GM18526 (cell line): ENCODE measurements around the gene BRDT.

Source experiments
- POLR2A ChIP-seq: IDR thresholded peaks from 3 replicates; pipeline ENCODE4 v1.6.1; 2011; ENCODE audit not compliant: insufficient read length; ENCODE audit errors: extremely low read depth

Gene BRDT

DNA sequence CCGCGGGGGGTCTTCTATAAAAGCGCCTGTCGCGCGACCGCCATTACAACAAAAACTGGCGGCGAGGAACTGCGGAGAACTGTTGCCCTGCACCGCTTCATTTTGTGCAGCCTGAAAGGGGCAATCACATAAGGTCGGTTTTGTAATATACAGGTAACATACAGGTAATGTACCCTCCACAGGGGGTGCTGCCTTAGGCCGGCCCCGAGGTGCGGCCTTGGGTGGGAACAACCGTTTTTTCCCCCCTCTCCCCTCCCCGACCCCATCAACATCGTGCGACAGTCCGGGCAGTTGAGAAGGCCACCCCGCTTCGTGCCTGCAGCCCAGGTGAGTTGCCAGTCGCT lies at the start of gene BRDT:
Gene BRDT (plus strand): TSS at position 46 of the 344 bp plus-strand sequence. CDS start 13,354 bp downstream, outside the sequence.
- TF ChIP-seq POLR2A = no peak

- no peak for TF ChIP-seq POLR2A
Measured at GRCh38 chr1:91900562-91900961, 48.6 kb upstream of the BRDT start.

DNA sequence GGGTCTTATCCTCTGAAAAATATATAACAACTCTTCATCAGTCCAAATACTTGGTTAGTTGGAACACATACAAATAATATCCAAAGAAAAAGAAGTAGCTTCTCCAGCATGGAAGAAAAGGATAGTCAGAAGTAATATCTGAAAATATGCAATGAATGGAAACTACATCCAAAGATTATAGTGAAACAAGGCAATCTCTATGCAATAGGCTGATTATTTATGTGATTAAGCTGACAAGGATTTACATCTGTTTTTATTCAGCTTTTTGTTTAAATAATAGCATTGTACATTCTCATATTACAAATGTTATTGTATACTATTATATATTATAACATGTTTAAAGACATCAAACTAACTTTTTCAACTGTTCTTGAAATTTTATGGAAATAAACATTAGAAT lies 48.0 kb upstream of the BRDT start:
- no peak for TF ChIP-seq POLR2A

- TF ChIP-seq POLR2A = no peak
Measured at GRCh38 chr1:91912266-91912665, 36.9 kb upstream of the BRDT start.

DNA sequence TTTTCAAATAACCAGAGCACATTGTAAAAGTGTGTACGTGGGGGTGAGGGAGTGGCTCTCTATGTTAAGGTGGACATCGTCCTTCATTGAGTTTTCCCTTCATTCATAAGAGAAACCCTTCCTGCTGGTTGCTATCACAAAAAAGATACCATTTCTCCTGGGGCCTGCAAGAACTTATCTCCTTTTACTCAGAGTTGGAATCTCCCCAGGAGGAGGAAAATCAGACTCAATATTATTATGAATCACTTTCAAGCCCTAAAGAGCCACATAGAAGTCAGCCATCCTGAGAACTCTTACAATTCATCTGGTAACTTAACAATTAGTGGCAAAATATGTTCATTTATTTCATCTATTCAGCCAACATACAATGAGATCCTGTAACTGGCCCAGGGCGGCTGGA lies 36.2 kb upstream of the BRDT start:
- no peak for TF ChIP-seq POLR2A

GRCh38 chr1:91916046-91916445 lies 33.2 kb upstream of the BRDT start:
- TF ChIP-seq POLR2A = no peak

DNA sequence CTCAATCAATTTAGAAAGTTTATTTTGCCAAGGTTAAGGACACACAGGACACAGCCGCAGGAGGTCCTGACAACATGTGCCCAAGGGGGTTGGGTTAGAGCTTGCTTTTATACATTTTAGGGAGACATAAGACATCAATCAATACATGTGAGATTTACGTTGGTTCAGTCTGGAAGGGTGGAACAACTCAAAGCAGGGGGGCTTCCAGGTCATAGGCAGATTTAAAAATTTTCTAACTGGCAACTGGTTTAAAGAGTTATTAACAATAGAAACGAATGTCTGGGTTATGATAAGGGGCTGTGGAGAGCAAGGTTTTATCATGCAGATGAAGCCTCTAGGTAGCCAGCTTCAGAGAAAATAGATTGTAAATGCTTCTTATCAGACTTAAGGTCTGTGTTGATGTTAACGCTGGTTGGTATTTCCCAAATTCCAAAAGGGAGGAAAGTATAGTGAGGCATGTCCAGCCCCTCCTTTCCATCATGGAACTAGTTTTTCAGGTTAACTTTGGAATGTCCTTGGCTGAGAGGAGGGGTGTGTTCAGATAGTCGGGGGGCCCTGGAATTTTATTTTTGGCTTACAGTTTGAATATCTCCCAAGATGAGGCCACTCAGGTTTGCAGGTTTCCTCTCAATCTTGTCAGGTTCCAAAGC lies 32.3 kb upstream of the BRDT start:
- no peak for TF ChIP-seq POLR2A

GRCh38 chr1:91919962-91920361 lies 29.2 kb upstream of the BRDT start:
- no peak for TF ChIP-seq POLR2A

GRCh38 chr1:91924146-91924545 lies 25.1 kb upstream of the BRDT start:
- no peak for TF ChIP-seq POLR2A

GRCh38 chr1:91925644-91926435 lies 23.4 kb upstream of the BRDT start:
- no peak for TF ChIP-seq POLR2A

GRCh38 chr1:91928026-91928425 lies 21.2 kb upstream of the BRDT start:
- TF ChIP-seq POLR2A = no peak

DNA sequence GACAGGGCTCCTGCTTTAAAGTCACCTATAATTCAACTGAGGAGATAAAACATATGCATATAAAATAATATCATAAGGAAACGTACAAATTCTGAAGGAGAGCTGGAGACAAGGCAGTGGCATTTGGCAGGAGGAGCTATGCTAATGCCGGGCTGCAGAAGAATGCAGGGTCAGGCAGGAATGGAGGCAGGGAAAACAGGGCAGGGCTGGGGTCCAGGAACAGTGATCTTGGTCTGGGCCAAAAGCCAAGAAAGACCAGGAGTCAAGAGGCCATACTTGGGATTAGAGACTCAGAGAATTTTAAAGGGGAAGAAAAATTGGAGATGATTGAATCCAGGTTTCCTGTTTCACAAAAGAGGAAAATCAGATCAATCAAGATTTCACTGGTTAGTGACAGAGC lies 20.0 kb upstream of the BRDT start:
- no peak for TF ChIP-seq POLR2A

- no peak for TF ChIP-seq POLR2A
Measured at GRCh38 chr1:91937613-91938012, 11.6 kb upstream of the BRDT start.

DNA sequence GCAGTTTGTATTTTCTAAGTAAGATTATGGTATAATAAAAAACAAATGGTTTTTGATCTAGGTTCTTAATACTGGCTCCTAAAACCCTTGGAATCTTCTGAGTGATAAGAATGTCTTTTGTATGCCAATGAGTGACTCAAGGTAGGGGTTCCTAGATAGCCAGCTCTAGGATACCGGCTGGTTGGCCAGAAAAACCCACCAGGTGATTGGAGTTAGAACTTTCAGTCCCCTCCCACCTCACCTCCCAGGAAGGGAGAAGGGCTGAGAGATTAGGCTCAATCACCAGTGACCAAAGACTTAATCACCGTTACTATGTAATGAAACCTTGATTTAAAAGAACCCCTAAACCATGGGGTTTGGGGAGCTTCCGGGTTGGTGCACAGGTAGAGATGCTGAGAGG lies 8.7 kb upstream of the BRDT start:
- TF ChIP-seq POLR2A = no peak

- TF ChIP-seq POLR2A = no peak
Measured at GRCh38 chr1:91944087-91944486, 5.1 kb upstream of the BRDT start.

- TF ChIP-seq POLR2A = no peak
Measured at GRCh38 chr1:91948097-91948496, 1.1 kb upstream of the BRDT start.
